MCF 10A (cell line): ENCODE data around the gene SOS1. TPM values are rescaled to one million over a fixed set of nuclear protein-coding genes. Genes with fewer than 3 reads are reported as not detected.

Source experiments
- BruUV-seq: library from RNA; stranded (reverse); fragments of 400-500 nt; replicated peaks from 2 replicates; lab custom pipeline; 2021; lab: Mats Ljungman, UMichigan
- CTCF ChIA-PET: fragments of 300-600 bp; sonication (Branson Sonifier 250); formaldehyde crosslinking; extraction: SDS; loops from one replicate; lab custom pipeline; 2021; ENCODE audit warnings: antibody characterized with exemption, inconsistent platforms; lab: Yijun Ruan, JAX
- POLR2A ChIA-PET: fragments of 300-600, 350-650 bp; sonication (Branson Sonifier 250); formaldehyde crosslinking; extraction: SDS; loops from one replicate; lab custom pipeline; 2020; ENCODE audit warnings: antibody characterized with exemption, inconsistent platforms; lab: Yijun Ruan, JAX
- DNase-seq: peaks from one replicate; pipeline ENCODE4 v3.0.0-alpha.2; 2018; ENCODE audit not compliant: unreplicated experiment
- H3K27ac Mint-ChIP-seq: one replicate; pipeline ENCODE4 v1.8.0; 2022; ENCODE audit warnings: mild to moderate bottlenecking, low read depth, mixed read lengths; ENCODE audit not compliant: unreplicated experiment
- H3K27me3 Mint-ChIP-seq: one replicate; pipeline ENCODE4 v1.8.0; 2022; ENCODE audit warnings: mixed read lengths; ENCODE audit not compliant: insufficient read depth, unreplicated experiment
- H3K36me3 Mint-ChIP-seq: one replicate; pipeline ENCODE4 v1.8.0; 2022; ENCODE audit warnings: mild to moderate bottlenecking, moderate library complexity, mixed read lengths; ENCODE audit not compliant: insufficient read depth, unreplicated experiment
- H3K4me1 Mint-ChIP-seq: one replicate; pipeline ENCODE4 v1.8.0; 2022; ENCODE audit warnings: mixed read lengths; ENCODE audit not compliant: insufficient read depth, unreplicated experiment
- H3K4me3 Mint-ChIP-seq: one replicate; pipeline ENCODE4 v1.8.0; 2022; ENCODE audit warnings: mild to moderate bottlenecking, moderate library complexity, mixed read lengths; ENCODE audit not compliant: unreplicated experiment
- H3K9me3 Mint-ChIP-seq: one replicate; pipeline ENCODE4 v1.8.0; 2022; ENCODE audit warnings: mixed read lengths; ENCODE audit not compliant: unreplicated experiment
- intact Hi-C: fragments of 100-400 bp; cut with micrococcal nuclease; formaldehyde crosslinking; loops from 2 replicates; pipeline ENCODE4 v1.14.1; 2022
- total RNA-seq: library from RNA; stranded (reverse); gene quantifications from 2 replicates; pipeline ENCODE4 v1.2.3, GENCODE V29; 2022
- TF ChIP-seq, protein P1 (sequence below): fragments of 200-600 bp; IDR thresholded peaks from one replicate; pipeline ENCODE4 v1.8.0; 2022; ENCODE audit warnings: antibody characterized with exemption, mild to moderate bottlenecking; ENCODE audit not compliant: unreplicated experiment

Gene SOS1
- total RNA-seq, 1 experiment from 2014 or later, result 18.5 TPM

DNA sequence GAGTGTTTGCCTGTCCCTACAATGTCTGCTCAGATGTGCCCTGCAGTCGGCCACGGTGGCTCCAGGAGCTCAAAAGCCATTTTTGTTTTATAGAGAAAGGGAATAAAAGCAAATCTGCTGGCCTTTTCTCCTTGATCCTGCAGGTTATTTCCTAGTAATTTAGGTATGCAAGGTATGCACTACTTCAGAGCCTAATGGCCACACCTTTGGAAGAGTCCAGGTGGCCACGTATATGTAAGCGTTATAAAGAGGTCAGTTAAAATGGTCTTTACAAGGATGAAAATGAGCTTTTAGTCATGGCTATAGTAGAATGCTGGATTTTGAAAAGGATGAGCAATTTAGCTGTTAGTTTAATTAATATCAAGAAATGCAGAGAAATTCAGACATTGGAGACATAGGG, 149.5 kb downstream of the SOS1 start:
- ChIA-PET POLR2A (interaction anchor here (0.7 kb wide), 1 partner anchor 880 kb away, joined by 3 read pairs; no protein-coding TSS in a partner anchor), CTCF (interaction anchor here (0.8 to 1.6 kb wide), 2 partner anchors 23 to 24 kb away, joined by 3 read pairs; no protein-coding TSS in a partner anchor)
- Mint-ChIP-seq H3K27ac (no peak overlapping the region), H3K36me3 (no peaks in the 10 kb centered on the region), H3K27me3 (no peaks in the 10 kb centered on the region), H3K4me1 (no peaks in the 10 kb centered on the region), H3K4me3 (no peak overlapping the region), H3K9me3 (no peaks in the 10 kb centered on the region)
- TF ChIP-seq, protein P1, sequence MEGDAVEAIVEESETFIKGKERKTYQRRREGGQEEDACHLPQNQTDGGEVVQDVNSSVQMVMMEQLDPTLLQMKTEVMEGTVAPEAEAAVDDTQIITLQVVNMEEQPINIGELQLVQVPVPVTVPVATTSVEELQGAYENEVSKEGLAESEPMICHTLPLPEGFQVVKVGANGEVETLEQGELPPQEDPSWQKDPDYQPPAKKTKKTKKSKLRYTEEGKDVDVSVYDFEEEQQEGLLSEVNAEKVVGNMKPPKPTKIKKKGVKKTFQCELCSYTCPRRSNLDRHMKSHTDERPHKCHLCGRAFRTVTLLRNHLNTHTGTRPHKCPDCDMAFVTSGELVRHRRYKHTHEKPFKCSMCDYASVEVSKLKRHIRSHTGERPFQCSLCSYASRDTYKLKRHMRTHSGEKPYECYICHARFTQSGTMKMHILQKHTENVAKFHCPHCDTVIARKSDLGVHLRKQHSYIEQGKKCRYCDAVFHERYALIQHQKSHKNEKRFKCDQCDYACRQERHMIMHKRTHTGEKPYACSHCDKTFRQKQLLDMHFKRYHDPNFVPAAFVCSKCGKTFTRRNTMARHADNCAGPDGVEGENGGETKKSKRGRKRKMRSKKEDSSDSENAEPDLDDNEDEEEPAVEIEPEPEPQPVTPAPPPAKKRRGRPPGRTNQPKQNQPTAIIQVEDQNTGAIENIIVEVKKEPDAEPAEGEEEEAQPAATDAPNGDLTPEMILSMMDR, result no peak
- DNase-seq, result no peak
- intact Hi-C loops, result no loop called here
- BruUV-seq, result no TSS peak

DNA sequence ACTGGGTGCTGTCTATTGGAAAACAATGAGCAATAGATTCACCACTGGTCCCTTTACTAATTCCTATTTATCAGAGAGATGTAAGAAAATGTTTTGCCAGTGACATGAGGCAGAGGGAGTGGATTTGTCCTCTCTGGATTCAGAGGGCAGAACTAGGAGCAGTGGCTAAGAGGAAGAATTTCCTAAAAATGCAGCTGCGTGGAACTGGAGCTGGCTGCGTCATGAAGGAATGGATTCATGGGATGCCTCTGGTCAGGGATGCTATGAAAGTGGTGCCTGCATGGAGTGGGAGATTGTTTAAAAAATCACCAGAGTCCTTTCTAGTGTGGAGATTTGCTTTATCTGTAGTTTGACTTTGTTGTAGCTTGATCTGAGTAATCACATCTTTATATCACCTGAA, 152.8 kb downstream of the SOS1 start:
- intact Hi-C loops, result no loop called here
- H3K4me1 Mint-ChIP-seq, result no peaks in the 10 kb centered on the region
- H3K36me3 Mint-ChIP-seq, result no peaks in the 10 kb centered on the region
- no peak overlapping the region for H3K4me3 Mint-ChIP-seq
- DNase-seq, result no peak
- no peak overlapping the region for H3K27ac Mint-ChIP-seq
- ChIA-PET POLR2A (interaction anchor here (0.7 kb wide), 1 partner anchor 18 kb away, joined by 3 read pairs; no protein-coding TSS in a partner anchor), CTCF (interaction anchor here (0.6 to 1.1 kb wide), 3 partner anchors 20 to 95 kb away, joined by 3 to 8 read pairs (median 3); no protein-coding TSS in a partner anchor)
- H3K27me3 Mint-ChIP-seq, result no peaks in the 10 kb centered on the region
- BruUV-seq, result no TSS peak
- no peaks in the 10 kb centered on the region for H3K9me3 Mint-ChIP-seq
- TF ChIP-seq, protein P1, result no peak

DNA sequence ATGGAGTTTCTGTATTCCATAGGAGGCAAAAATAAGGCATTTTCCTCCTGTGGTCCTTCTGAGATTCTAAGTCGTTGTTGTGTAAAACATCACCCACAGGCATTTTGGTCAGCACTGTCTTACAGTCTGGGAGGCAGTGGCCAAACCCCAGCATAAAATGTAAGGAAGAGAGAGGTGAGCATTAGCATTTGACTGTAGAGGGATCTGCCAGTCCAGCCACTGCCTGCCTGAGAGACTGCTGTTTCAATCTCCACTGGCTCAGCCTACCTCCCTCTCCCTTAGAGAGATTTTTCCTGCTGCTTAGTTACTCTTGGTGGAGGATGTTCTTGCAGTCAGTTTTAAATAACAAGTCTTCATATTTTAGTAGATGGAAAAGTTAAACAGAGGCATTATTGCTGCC, 154.2 kb downstream of the SOS1 start:
- peak; percentile 3 for DNase-seq
- Mint-ChIP-seq H3K27ac (no peak overlapping the region), H3K9me3 (no peaks in the 10 kb centered on the region), H3K27me3 (no peaks in the 10 kb centered on the region), H3K4me3 (no peak overlapping the region), H3K4me1 (no peaks in the 10 kb centered on the region), H3K36me3 (no peaks in the 10 kb centered on the region)
- CTCF ChIA-PET, result interaction anchor here (2.9 kb wide), 1 partner anchor 19 kb away, joined by 15 read pairs; no protein-coding TSS in a partner anchor
- TF ChIP-seq, protein P1, result no peak
- no TSS peak for BruUV-seq
- intact Hi-C loops, result no loop called here
- POLR2A ChIA-PET, result no interaction called here

DNA sequence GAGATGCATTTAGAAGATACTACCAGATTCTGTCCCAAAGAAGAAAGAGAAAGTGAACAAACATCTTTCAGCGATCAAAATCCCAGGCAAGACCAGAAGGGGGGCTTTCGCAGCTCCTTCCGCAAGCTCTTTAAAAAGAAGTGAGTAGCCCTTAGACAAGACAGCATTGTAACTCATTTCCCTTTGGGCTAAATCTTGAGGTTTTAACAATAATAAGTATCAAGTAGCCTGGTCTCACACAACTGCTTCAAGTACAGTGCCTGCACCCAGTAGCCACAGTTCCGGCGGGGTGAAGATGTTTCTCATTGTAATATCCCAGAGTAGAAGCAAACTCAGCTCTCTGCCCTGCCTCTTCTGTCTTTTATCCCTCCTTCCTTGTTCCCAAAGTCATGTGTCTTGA, 154.8 kb downstream of the SOS1 start:
- ChIA-PET CTCF (interaction anchor here (2.9 kb wide), 1 partner anchor 18 kb away, joined by 15 read pairs; no protein-coding TSS in a partner anchor), POLR2A (no interaction called here)
- H3K27me3 Mint-ChIP-seq, result no peaks in the 10 kb centered on the region
- no peak overlapping the region for H3K27ac Mint-ChIP-seq
- TF ChIP-seq, protein P1, result no peak
- DNase-seq, result no peak
- BruUV-seq, result no TSS peak
- no peaks in the 10 kb centered on the region for H3K9me3 Mint-ChIP-seq
- intact Hi-C loops, result no loop called here
- H3K4me1 Mint-ChIP-seq, result no peaks in the 10 kb centered on the region
- no peak overlapping the region for H3K4me3 Mint-ChIP-seq
- no peaks in the 10 kb centered on the region for H3K36me3 Mint-ChIP-seq
